GF-D8 (cell line): ENCODE data around the gene NASP.
"Not testable (repeated sequence)": the region's sequence is repeated elsewhere in the genome, so short reads cannot be mapped to it uniquely, and the experiment has no call there.

Source experiments
- DNase-seq: peaks from one replicate; lab custom pipeline; 2025; lab: John Stamatoyannopoulos, UW

NASP gene

GRCh38 chr1:45570631-45571030 is 13.2 kb upstream of the NASP start:
- DNase-seq, result no peak

- DNase-seq, result no peak
Measured at GRCh38 chr1:45573231-45573804, 10.5 kb upstream of the NASP start.

GRCh38 chr1:45574105-45574626 is 9.7 kb upstream of the NASP start:
- DNase-seq, result no peak

- DNase-seq, result peak; percentile 95
Measured at GRCh38 chr1:45583264-45583665, 576 bp upstream of the NASP start.

- DNase-seq, result peak; percentile 73
Measured at GRCh38 chr1:45584351-45585109, 689 bp downstream of the NASP start.

GRCh38 chr1:45585110-45585426 is 1.2 kb downstream of the NASP start:
- no peak for DNase-seq

- no peak for DNase-seq
Measured at GRCh38 chr1:45585496-45586075, 1.7 kb downstream of the NASP start.

- DNase-seq, result no peak
Measured at GRCh38 chr1:45586769-45587168, 2.9 kb downstream of the NASP start.

- DNase-seq, result no peak
Measured at GRCh38 chr1:45589861-45590260, 6.0 kb downstream of the NASP start.

- DNase-seq, result no peak
Measured at GRCh38 chr1:45594412-45594811, 10.6 kb downstream of the NASP start.

- DNase-seq, result not testable (repeated sequence)
Measured at GRCh38 chr1:45596765-45597164, 12.9 kb downstream of the NASP start.

- DNase-seq, result no peak
Measured at GRCh38 chr1:45604239-45604638, 20.4 kb downstream of the NASP start.

GRCh38 chr1:45607404-45608074 is 23.7 kb downstream of the NASP start:
- DNase-seq, result no peak

- no peak for DNase-seq
Measured at GRCh38 chr1:45608175-45609156, 24.6 kb downstream of the NASP start.

- DNase-seq, result no peak
Measured at GRCh38 chr1:45610589-45611226, 26.9 kb downstream of the NASP start.

- DNase-seq, result no peak
Measured at GRCh38 chr1:45612941-45613579, 29.2 kb downstream of the NASP start.

GRCh38 chr1:45615885-45616284 is 32.0 kb downstream of the NASP start:
- no peak for DNase-seq

- no peak for DNase-seq
Measured at GRCh38 chr1:45617618-45618017, 33.8 kb downstream of the NASP start.

GRCh38 chr1:45619149-45619921 is 35.5 kb downstream of the NASP start:
- no peak for DNase-seq
